Measurements from ENCODE around the gene SLC25A30.
"Not testable (repeated sequence)": the region's sequence is repeated elsewhere in the genome, so short reads cannot be mapped to it uniquely, and the experiment has no call there.

Gene SLC25A30

DNA sequence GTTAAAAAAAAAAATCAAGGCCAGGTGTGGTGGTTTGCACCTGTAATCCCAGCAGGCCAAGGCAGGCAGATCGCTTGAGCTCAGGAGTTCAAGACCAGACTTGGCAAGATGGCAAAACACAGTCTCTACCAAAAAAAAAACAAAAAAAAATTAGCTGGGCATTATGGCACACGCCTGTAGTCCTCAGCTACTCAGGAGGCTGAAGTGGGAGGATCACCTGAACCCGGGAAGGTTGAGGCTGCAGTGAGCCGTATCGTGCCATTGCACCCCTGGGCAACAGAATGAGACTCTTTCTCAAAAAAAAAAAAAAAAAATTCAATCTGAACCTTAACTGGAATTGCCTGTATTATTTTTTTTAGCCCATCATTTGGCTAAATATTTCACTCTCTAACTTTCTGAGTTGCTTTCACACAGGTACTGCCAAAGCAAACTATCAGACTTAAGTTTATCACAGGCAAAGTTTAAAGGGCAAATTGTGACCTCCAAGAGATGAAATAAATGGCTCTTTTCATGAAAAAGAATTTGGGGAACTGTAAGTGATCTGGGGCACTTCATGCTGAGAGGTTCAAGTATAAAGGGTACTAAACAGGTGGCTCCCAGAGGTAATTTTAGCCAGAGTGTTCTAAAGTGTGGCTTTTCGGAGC, 14.7 kb upstream of the SLC25A30 start:
- no peak for DNase-seq (ENCODE audit: low spot score)

DNA sequence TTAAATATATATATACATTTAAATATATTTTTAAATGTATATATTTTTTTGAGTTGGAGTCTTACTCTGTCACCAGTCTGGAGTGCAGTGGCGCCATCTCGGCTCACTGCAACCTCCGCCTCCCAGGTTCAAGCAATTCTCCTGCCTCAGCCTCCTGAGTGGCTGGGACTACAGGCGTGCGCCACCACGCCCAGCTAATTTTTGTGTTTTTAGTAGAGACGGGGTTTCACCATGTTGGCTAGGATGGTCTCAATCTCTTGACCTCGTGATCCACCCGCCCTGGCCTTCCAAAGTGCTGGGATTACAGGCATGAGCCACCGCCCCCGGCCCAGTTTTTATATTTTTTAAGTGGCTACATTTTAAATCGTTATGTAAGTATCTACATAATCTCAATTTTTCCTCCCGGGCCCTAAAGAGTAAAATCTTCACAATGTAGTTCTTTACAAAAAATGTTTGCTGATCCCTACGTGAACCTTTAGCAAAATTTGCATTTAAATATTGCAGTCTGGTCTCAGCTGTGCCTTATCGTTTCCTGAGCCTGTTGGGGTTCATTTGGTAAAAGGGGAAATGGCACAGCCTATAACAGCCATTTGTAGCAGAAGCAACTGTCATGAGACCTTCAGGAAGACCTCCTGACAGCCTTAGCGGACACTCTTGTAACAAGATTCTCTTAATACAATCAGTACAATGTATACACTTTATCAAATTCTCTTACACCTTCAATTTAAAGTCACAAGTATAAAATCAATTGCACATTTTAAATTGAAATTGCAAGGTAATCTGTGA, 8.1 kb upstream of the SLC25A30 start:
- peak; percentile 3 for DNase-seq (ENCODE audit: low spot score)

DNA sequence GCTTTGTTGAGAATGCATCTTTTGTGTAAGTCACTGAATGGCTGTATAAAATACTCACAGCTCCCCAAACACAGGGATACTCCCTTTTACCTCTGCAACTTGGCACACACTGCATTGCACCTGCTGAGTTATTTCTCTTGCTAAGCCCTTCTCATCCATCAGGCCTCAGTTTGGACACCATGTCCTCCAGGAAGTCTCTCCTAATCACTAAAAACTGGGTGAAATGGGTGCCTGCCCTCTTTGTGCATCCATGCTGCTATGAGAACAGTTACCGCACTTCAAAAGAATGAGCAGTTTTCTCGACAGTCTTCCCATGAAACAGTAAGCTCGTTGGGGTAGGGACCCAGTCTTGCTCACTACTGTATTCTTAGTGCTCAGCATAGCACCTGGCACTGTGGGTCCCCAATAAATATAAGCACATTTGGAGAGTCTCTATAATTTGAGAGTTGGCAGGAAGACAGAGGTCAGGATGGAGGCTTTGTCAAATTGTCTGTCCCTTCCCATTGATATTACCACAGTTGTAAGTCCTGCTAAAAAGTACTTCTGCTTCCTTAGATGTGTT, 4.6 kb upstream of the SLC25A30 start:
- DNase-seq (ENCODE audit: low spot score): peak; percentile 23

DNA sequence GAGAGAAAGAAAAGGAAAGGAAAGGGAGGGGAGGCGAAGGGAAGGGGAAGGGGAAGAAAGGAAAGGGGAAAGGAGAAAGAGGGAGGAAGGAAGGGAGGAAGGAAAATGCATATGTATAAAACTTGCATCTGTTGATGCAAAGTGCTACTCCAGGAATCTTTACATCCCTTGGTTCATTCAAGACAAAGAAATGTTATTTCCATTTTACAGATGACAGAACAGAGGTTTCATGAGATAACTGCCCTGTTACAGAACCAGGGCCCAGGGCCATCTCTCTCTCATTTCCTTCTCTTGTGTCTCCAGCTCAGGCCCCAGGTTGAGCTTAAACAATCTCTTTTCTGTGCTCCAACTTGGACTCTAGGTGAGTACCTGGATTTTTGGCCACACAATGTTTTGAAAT, 1.8 kb upstream of the SLC25A30 start:
- no peak for DNase-seq (ENCODE audit: low spot score)

DNA sequence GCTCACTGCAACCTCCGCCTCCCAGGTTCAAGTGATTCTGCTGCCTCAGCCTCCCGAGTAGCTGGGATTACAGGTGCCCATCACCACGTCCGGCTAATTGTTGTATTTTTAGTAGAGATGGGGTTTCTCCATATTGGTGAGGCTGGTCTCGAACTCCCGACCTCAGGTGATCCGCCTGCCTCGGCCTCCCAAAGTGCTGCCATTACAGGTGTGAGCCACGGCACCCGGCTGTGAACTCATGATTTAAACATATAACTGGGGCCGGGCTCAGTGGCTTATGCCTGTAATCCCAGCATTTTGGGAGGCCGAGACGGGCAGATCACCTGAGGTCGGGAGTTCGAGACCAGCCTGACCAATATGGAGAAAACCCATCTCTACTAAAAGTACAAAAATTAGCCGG, 1.2 kb upstream of the SLC25A30 start:
- DNase-seq (ENCODE audit: low spot score): not testable (repeated sequence)

DNA sequence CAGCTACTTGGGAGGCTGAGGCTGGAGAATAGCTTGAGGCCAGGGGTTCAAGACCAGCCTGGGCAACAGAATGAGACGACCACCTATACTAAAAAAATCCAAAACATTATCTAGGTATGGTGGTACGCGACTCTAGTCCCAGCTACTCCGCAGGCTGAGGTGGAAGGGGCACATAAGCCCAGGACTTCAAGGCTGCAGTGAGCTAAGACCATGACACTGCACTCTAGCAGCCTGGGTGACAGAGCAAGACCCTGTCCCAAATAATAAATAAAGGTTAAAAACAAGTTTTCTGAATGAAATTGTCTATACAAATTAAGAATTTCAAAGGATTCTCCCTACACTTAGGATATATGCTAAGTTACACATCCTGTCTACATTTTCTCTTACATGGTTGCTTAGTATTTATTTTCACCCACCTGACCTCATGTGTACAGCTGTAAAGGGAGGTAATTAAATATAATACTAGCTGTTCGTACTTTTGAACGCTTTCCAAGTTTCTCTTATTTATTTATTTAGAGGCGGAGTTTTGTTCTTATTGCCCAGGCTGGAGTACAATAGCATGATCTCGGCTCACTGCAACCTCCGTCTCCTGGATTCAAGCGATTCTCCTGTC, 1.6 kb downstream of the SLC25A30 start:
- DNase-seq (ENCODE audit: low spot score): no peak

DNA sequence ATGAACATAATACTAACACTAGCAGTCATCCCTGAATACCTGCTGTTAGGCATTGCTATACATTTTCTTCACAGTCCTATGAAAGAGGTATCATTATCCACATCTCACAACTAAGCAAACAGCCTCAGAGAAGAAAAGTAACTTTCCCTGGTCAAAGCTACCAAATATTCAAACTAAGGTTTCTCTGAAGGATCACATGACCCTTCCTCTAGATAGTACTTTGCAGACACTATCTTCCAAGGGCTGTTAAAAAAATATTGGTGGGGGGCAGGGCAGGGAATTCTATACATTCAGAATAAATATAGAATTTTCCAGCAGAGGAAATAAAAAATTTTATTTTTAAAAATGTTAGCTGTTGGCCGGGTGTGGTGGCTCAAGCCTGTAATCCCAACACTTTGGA, 3.1 kb downstream of the SLC25A30 start:
- DNase-seq (ENCODE audit: low spot score): no peak

DNA sequence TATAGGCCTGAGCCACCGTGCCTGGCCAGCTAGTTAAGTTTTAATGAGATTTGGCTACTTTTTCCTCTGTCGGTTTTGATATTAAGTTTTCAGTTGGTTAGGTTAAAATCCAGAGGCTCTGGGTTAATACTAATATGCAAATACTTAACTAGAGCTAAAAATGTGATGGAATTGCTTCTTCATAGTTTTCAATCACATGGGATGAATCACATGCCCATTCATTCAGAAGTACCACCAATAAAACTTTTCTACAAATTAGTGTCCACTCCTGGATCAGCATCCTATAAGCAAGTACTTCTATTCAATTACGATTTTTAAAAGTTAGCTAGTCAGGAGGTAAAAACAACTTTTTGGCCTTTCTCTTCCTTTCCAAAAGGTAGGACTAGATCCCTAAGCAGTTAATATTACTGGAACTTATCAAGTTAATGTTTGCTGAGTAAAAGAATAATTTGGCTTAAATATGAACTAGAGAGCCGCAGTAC, 4.3 kb downstream of the SLC25A30 start:
- no peak for DNase-seq (ENCODE audit: low spot score)

DNA sequence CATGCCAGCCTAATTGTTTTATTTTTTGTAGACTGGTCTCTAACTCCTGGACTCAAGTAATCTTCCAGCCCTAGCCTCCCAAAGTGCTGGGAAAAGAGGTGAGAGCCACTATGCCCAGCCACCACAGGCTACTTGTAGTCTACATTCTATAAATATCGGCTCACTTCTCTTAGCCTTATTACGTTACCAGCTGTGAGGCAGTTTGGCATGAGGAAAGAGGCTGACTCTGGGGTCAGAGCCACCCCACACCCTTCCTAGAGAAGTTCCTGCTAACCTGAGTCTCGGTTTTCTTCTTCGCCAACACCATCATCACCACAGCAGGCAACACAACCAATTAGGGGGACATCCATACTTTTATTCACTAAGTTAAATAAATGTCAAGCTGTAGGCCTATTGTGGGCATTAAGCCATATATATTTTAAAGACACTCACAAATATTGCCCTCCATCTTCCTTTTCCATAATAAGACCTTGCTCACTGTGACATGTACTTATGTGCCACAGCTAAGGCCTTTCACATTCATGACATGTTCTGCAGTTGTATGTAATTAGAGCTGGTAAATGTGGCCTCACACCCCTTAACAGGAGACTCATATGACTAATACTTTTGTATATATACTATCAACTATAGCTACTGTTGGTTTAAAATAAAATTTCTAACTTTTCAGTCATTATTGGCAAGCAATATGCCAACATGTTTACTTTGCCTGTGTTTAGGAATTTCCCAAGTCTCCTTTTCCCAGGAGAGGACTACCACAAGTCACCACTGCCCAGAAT, 5.7 kb downstream of the SLC25A30 start:
- no peak for DNase-seq (ENCODE audit: low spot score)

DNA sequence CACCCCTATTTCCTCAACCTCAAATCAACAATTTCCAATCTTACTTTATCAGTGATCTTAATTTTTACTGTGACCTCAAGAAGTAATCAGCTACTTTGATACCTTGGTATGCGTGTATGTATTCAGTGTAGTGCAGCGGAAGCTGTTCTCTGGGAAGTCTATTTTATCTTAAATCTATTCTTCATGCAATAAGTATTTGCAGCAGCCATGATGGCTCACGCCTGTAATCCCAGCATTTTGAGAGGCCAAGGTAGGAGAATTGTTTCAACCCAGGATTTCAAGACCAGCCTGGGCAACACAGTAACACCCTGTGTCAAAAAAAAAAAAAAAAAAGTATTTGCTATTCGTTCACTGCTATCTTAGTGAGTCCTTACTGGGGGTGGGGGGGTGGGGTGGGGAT, 6.5 kb downstream of the SLC25A30 start:
- no peak for DNase-seq (ENCODE audit: low spot score)

DNA sequence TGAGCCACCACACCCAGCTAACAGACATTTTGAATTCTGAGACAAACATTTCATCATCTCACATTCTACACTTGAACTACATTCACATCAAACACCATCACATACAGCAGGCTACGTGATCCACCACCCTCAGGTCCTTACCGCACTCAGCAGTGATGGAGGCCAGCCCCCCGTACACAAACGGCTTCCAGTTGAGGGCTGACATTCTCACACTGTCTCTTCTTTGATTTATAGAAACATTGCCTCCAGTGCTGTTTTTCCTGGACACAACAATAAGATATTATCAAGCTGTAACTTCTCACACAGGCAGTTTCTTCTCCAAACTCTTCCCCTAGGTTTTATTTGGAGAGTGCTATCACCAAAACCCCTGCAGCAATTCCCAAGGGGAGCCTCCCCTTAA, 7.0 kb downstream of the SLC25A30 start:
- no peak for DNase-seq (ENCODE audit: low spot score)

DNA sequence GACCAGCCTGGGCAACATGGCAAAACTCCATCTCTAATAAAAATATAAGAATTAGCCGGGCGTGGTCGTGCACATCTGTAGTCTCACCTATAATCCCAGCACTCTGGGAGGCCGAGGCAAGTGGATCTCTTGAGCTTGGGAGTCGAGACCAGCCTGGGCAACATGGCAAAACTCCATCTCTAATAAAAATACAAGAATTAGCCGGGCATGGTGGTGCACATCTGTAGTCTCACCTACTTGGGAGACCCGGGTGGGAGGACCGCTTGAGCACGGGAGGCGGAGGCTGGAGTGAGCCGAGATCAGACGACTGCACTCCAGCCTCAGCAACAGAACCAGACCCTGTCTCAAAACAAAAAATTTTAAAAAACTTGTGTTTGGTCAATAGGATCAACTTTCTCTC, 7.7 kb downstream of the SLC25A30 start:
- no peak for DNase-seq (ENCODE audit: low spot score)

DNA sequence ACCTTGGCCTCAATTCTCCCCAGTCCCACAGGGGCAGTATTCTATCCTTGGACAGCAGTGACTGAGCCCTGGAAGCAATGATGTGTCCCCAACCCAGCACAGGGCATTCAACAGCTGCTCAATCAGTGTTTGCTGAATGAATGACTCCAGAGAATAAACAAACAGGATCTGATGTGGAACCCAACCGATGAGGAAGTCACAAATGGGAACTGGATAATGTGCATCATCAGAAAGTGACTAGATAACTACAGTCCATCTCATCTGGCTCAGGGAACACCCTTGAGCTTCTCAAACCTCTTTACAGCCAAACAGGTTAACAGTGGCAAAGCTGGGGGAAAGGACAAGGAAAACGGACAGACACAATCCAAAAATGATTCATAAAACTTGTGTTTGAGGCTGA, 8.2 kb downstream of the SLC25A30 start:
- DNase-seq (ENCODE audit: low spot score): no peak

DNA sequence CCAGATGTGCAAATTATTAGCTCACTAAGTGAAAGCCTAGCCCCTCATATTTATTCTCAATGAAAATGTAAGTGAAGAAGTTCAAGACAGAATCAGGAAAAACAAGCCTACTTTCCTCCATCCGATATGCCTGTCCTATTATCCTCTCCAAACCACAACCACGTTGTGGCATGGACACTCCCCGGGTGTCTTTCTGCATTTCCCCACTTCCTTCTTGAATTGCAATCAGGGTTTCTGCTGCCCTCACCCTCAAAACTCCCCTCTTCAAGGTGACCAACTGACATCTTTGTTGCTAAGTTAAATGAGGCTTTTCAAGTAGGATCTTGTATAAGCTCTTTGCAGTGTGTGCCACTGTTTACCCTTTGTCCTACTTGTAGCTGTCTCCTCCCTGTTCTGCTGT, 11.8 kb downstream of the SLC25A30 start:
- DNase-seq (ENCODE audit: low spot score): no peak

DNA sequence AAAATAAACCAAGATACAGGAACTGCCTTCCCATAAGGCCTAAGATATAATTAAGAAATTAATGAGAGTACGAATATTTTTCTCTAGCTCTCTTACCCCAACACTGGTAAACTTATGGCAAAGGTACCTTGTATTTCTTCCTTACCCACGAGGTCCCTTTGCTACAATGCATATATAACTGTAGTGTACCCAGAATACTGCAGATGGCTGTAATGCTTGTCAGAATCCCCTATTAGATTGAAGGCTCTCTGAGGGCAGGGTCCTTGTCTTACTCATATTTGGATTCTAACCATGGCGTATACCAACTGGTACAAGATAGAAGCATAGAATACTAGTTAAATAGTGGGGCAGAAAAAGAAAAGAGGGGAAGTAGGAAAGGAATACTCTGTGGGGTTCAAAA, 15.1 kb downstream of the SLC25A30 start:
- DNase-seq (ENCODE audit: low spot score): no peak

DNA sequence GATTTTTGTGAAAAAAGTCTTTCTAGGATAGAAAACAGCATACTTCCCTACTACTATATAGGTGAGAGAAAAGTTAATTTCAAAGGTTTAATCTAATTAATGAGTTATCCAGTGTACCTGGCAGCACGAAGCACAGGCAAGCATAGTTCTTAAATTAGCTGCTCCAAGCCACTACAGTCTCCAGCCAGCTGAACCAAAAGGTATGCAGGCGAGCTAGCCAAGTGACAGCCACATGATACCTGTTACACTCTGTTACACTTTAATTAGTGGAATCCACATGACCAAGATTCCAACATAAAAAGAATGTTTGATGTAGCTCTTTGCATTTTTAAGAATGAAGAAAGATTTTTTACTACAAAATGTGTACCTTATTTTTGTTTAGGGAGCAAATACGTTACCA, 15.5 kb downstream of the SLC25A30 start:
- DNase-seq (ENCODE audit: low spot score): no peak

DNA sequence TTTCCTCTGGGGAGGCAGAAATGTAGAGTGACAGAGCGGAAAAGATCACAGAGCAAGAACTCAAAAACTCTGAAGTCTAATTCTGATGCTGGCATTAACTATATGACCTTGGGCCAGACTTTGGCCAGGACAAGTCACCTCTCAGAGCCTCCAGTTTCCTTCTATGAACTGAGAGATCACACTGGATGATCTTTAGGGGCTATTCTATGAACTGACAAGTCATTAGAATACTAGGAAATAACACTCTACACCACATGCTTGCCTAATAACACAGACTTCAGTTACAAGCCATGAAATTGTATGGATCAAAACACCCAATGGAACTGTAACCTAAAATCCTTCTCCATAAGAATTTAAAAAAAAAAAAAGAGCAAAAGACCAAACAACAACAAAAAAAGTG, 16.9 kb downstream of the SLC25A30 start:
- DNase-seq (ENCODE audit: low spot score): no peak

DNA sequence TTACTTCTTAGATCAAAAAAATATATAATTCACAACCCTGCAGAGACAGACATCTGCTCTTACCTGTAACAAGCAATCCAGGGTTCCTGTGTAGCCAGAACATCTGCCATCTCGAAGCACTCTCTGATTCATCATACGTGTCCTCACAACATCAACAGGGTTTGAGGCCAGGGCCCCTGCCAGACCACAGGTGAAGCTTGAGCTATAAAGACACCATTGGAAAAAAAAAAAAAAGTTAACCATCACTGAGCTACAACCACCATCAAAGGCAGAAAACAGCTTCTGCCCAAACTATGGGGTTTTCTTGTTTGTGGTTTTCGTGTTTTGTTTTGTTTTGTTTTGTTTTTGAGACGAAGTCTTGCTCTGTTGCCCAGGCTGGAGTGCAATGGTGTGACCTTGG, 19.3 kb downstream of the SLC25A30 start:
- no peak for DNase-seq (ENCODE audit: low spot score)

DNA sequence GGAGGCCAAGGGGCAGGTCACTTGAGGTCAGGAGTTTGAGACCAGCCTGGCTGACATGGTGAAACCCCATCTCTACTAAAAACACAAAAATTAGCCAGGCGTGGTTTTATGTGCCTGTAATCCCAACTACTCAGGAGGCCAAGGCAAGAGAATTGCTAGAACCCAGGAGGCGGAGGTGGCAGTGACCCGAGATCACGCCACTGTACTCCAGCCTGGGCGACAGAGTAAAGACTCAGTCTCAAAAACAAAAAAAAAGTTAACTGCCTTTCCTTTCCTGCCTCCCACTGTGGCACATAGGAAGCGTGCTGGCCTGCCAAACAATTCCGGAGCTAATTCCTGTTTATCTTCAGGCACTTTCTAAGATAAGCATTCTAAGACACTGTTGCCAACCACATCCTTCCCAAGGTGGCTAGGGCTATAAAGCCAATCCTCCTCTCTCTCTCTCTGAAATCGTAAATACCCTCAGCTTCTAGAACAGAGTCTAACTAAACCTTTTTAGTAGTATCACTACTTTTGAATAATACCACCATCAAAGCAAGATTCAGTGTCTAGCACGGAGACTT, 21.6 kb downstream of the SLC25A30 start:
- no peak for DNase-seq (ENCODE audit: low spot score)

DNA sequence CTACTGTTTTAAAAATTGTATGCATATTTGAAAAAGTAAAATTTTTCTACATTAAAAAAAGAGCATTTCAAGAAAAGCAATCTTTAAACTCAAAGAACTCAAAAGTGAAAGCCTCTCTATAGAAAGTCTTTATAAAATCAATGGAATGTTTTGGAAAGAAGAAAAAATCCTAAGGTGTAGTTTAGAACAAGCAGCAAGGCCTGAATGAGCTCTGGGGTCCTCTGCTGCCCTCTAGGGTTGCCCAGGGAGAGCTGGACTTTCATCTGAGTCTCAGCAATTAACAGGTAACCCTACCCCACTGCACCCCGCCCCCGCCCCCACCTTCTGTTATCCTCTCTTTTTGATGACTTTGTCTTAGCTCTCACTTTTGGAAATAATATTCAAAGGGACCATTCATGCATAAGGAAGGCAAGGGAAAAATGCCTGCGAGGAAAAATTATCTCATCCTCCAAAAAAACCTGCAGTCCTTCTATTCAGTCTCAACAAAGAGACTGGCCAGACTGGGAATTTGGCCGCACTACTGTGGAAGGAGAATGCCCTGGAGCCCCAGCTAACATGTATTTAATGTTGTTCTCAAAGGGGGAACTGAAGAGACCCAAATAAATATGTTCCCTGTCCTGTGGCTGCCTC, 24.1 kb downstream of the SLC25A30 start:
- DNase-seq (ENCODE audit: low spot score): no peak

DNA sequence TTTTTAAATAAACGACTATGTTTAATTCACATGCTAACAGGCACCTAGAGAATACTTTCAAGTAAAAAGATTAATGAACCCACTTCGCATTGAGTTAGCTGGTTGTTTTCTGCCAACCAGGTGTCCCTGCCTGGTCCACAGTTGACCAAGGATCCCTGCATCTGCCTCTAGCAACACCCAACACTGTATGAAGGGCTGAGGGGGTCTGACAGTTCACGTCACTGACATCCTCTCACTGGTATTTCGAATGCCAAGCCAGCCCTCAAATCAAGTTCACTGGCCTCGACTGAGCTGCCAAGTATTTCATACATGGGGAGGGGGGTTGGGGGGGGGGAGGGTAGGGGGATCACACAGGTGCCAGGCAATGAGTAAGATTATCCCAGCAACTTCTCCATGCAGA, 25.4 kb downstream of the SLC25A30 start:
- no peak for DNase-seq (ENCODE audit: low spot score)

Measured in ecto neural progenitor cell (in vitro differentiated cells).